CD4-positive, alpha-beta T cell (primary cell): ENCODE results near the gene PRL. TPM values are rescaled to one million over a fixed set of nuclear protein-coding genes. Genes with fewer than 3 reads are reported as not detected.

Experiments used
- ATAC-seq: fragments of 200-7000 bp; cut with Tn5 transposase; one replicate; pipeline ENCODE4 v1.10.0; 2022; ENCODE audit warnings: mild to moderate bottlenecking; ENCODE audit not compliant: poor library complexity
- CTCF ChIA-PET: fragments of 350-600 bp; sonication (Branson Sonifier 250); formaldehyde crosslinking; loops from one replicate; lab custom pipeline; 2021; ENCODE audit warnings: antibody characterized with exemption, inconsistent platforms; lab: Charles Lee
- POLR2A ChIA-PET: fragments of 350-600 bp; sonication (Branson Sonifier 250); formaldehyde crosslinking; loops from one replicate; lab custom pipeline; 2021; ENCODE audit warnings: antibody characterized with exemption, inconsistent platforms; lab: Charles Lee
- DNase-seq, 14 experiments: peaks; one replicate each; pipeline ENCODE4 v3.0.0-alpha.2; 2013 to 2020; ENCODE audit warnings: mixed read lengths in 2 of 14
- H3K27ac ChIP-seq, 2 donors: one replicate each; pipeline versions ENCODE4 v1.5.1 to v1.7.0; 2013; ENCODE audit warnings: low read length in 2 of 2, low read depth in 1 of 2, mild to moderate bottlenecking in 1 of 2
- H3K27me3 ChIP-seq, 2 experiments: 1 replicate in 1 of 2; 2 replicates in 1 of 2; pipeline versions ENCODE4 v1.6.1 to v1.7.0; 2013; ENCODE audit warnings: low read length in 2 of 2, control low read depth in 1 of 2, mild to moderate bottlenecking in 1 of 2, moderate library complexity in 1 of 2; ENCODE audit not compliant: insufficient read depth in 2 of 2, control insufficient read depth in 1 of 2
- H3K36me3 ChIP-seq: one replicate; pipeline ENCODE4 v1.6.1; 2013; ENCODE audit warnings: low read length, control low read depth; ENCODE audit not compliant: insufficient read depth
- H3K4me1 ChIP-seq: one replicate; pipeline ENCODE4 v1.6.1; 2013; ENCODE audit warnings: low read length, control low read depth; ENCODE audit not compliant: insufficient read depth
- H3K4me3 ChIP-seq: one replicate; pipeline ENCODE4 v1.5.1; 2013; ENCODE audit warnings: mild to moderate bottlenecking, low read length, moderate library complexity
- H3K9me3 ChIP-seq, 2 experiments: 1 replicate in 1 of 2; 2 replicates in 1 of 2; pipeline versions ENCODE4 v1.6.1 to v1.7.0; 2013; ENCODE audit warnings: low read length in 2 of 2, mild to moderate bottlenecking in 2 of 2, control low read depth in 1 of 2, moderate library complexity in 1 of 2; ENCODE audit not compliant: control insufficient read depth in 1 of 2, insufficient read depth in 1 of 2
- H3K27ac Mint-ChIP-seq: one replicate; pipeline ENCODE4 v1.8.0; 2020; ENCODE audit warnings: mixed read lengths
- H3K27me3 Mint-ChIP-seq: one replicate; pipeline ENCODE4 v1.8.0; 2021; ENCODE audit warnings: mixed read lengths
- H3K36me3 Mint-ChIP-seq: one replicate; pipeline ENCODE4 v1.8.0; 2021; ENCODE audit warnings: low read depth, mixed read lengths
- H3K4me1 Mint-ChIP-seq: one replicate; pipeline ENCODE4 v1.8.0; 2021; ENCODE audit warnings: low read depth, mixed read lengths
- H3K4me3 Mint-ChIP-seq: one replicate; pipeline ENCODE4 v1.8.0; 2020; ENCODE audit warnings: mild to moderate bottlenecking, mixed read lengths
- H3K9me3 Mint-ChIP-seq: one replicate; pipeline ENCODE4 v1.8.0; 2020; ENCODE audit warnings: mixed read lengths
- intact Hi-C, 2 experiments: fragments of 100-400 bp; cut with DNase I in 1 of 2; cut with micrococcal nuclease in 1 of 2; formaldehyde crosslinking; loops; one replicate each; pipeline versions ENCODE4 v1.15.1 to v1.9.0; 2023 to 2025; cut with DNase I, micrococcal nuclease
- total RNA-seq, 174 experiments: library from RNA in 2 of 174; stranded (reverse) in 2 of 174; gene quantifications; one replicate each; pipeline ENCODE4 v1.2.3 and lab custom pipeline; 2021 to 2026
- TF ChIP-seq, protein P1 (sequence below): fragments of 200-600 bp; IDR thresholded peaks from one replicate; pipeline ENCODE4 v1.8.0; 2022; ENCODE audit warnings: antibody characterized with exemption, mild to moderate bottlenecking

The PRL gene
- total RNA-seq, 2 experiments from 2014 or later, result not detected

DNA sequence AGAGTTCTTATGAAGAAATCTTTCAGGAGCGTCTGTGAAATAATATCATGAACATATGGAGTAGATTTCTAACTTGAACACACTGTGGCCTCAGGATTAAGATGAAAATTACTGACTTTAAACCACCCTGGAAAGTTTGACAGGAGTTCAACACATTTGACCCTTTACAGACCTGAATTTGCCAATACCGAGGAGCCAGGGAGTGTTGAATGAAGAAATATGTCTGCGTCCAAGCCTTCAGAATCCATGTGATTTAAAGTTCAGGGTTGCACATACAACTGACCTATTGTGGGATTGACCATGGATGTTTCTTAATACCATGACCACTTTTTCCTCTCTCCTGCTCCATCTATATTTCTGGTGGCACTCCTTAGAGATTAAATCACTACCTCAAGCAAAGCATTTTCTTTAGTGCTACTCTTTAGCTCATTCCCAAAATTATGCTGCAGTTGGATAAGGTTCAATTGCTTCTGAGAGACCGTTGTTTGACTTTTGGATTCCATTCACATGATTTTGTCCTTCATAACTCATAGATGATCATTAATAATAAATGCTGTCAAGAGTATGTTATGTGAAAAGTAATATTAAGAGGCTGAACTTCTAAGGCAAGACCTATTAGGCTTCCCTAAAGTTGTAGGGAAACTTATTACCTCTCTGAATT lies 57.4 kb downstream of the PRL start:
- no peak overlapping the region for H3K27ac Mint-ChIP-seq
- Histone ChIP-seq H3K27me3 (no peaks in the 10 kb centered on the region), H3K4me1 (no peaks in the 10 kb centered on the region), H3K36me3 (no peaks in the 10 kb centered on the region), H3K4me3 (no peak overlapping the region), H3K9me3 (no peaks in the 10 kb centered on the region), H3K27ac (no peak overlapping the region)
- H3K27me3 Mint-ChIP-seq, result no peaks in the 10 kb centered on the region
- H3K4me1 Mint-ChIP-seq, result no peaks in the 10 kb centered on the region
- CTCF ChIA-PET, result no interaction called here
- no peak overlapping the region for H3K4me3 Mint-ChIP-seq
- peaks cover 11% of the 10 kb centered on the region for H3K9me3 Mint-ChIP-seq
- intact Hi-C loops, result no loop called here
- POLR2A ChIA-PET, result no interaction called here
- TF ChIP-seq, protein P1, sequence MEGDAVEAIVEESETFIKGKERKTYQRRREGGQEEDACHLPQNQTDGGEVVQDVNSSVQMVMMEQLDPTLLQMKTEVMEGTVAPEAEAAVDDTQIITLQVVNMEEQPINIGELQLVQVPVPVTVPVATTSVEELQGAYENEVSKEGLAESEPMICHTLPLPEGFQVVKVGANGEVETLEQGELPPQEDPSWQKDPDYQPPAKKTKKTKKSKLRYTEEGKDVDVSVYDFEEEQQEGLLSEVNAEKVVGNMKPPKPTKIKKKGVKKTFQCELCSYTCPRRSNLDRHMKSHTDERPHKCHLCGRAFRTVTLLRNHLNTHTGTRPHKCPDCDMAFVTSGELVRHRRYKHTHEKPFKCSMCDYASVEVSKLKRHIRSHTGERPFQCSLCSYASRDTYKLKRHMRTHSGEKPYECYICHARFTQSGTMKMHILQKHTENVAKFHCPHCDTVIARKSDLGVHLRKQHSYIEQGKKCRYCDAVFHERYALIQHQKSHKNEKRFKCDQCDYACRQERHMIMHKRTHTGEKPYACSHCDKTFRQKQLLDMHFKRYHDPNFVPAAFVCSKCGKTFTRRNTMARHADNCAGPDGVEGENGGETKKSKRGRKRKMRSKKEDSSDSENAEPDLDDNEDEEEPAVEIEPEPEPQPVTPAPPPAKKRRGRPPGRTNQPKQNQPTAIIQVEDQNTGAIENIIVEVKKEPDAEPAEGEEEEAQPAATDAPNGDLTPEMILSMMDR, result no peak
- H3K36me3 Mint-ChIP-seq, result no peaks in the 10 kb centered on the region
- no peak for DNase-seq
- no peak for ATAC-seq

- Mint-ChIP-seq H3K36me3 (no peaks in the 10 kb centered on the region), H3K27ac (no peak overlapping the region), H3K27me3 (no peaks in the 10 kb centered on the region), H3K4me3 (no peak overlapping the region), H3K9me3 (peaks cover 9% of the 10 kb centered on the region), H3K4me1 (no peaks in the 10 kb centered on the region)
- no peaks in the 10 kb centered on the region for H3K27me3 ChIP-seq
- H3K9me3 ChIP-seq, result no peaks in the 10 kb centered on the region
- H3K27ac ChIP-seq, result no peak overlapping the region
- no peak overlapping the region for H3K4me3 ChIP-seq
- ChIA-PET POLR2A (no interaction called here), CTCF (no interaction called here)
- no peaks in the 10 kb centered on the region for H3K4me1 ChIP-seq
- no peak for ATAC-seq
- H3K36me3 ChIP-seq, result no peaks in the 10 kb centered on the region
- intact Hi-C loops, result no loop called here
- TF ChIP-seq, protein P1, result no peak
- DNase-seq, result no peak
Observed at GRCh38 chr6:22238861-22239260, 58.0 kb downstream of the PRL start.

- no peak overlapping the region for H3K27ac Mint-ChIP-seq
- no peaks in the 10 kb centered on the region for H3K27me3 ChIP-seq
- intact Hi-C loops, result no loop called here
- no peaks in the 10 kb centered on the region for H3K9me3 ChIP-seq
- H3K4me3 Mint-ChIP-seq, result no peak overlapping the region
- CTCF ChIA-PET, result no interaction called here
- H3K4me3 ChIP-seq, result no peak overlapping the region
- ATAC-seq (no peak), DNase-seq (no peak)
- no peaks in the 10 kb centered on the region for H3K4me1 Mint-ChIP-seq
- H3K9me3 Mint-ChIP-seq, result no peaks in the 10 kb centered on the region
- POLR2A ChIA-PET, result no interaction called here
- H3K36me3 ChIP-seq, result no peaks in the 10 kb centered on the region
- H3K36me3 Mint-ChIP-seq, result no peaks in the 10 kb centered on the region
- TF ChIP-seq, protein P1, result no peak
- no peaks in the 10 kb centered on the region for H3K4me1 ChIP-seq
- no peak overlapping the region for H3K27ac ChIP-seq
- H3K27me3 Mint-ChIP-seq, result no peaks in the 10 kb centered on the region
Observed at GRCh38 chr6:22237526-22237925, 59.3 kb downstream of the PRL start.
